ENCODE results near the gene MYH9.

Gene MYH9

DNA sequence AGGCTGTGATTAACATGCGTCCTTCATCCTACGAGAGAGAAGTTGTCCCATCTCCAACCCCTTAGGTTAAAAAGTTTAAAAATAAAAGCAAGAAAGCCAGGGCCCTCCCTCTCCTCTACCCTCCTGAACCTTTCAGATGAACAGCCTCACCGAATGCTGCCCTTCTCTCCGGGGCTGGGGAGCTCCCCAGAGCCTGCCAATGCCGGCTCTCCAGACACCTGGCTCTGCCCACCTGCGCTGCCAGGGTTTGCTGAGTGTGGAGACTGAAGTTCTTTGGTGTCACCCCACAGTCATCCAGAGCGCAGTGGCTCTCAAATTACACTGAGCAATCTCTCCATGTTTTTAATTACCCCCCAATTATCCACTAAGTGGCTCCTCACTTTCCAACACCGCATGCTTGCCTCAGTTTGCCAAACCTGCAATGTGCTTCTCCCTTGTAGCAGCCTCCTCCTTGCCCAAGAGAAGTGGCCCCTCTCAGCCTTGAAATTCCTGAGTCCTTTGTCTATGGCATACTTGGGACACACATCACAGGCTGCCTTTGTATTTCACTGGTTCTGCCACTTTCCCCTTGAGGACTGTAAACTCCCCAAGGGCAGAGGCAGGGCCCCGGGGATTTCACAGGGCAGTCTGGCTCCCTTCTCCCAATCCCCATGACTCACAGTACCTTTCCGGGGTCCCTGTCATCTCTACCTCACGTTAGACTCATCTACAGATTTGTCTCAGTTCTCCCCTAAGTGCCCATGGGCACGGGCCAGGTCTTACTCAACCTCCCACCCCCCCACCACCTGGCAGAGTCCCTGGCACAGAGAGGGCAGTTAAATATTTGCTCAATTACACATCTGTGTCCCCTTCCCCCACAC, 2.0 kb downstream of the MYH9 start:
- DNase-seq: peak; percentile 84

GRCh38 chr22:36384766-36385481, 2.8 kb downstream of the MYH9 start:
- no peak for DNase-seq

GRCh38 chr22:36383110-36383581, 4.6 kb downstream of the MYH9 start:
- peak; percentile 86 for DNase-seq

DNA sequence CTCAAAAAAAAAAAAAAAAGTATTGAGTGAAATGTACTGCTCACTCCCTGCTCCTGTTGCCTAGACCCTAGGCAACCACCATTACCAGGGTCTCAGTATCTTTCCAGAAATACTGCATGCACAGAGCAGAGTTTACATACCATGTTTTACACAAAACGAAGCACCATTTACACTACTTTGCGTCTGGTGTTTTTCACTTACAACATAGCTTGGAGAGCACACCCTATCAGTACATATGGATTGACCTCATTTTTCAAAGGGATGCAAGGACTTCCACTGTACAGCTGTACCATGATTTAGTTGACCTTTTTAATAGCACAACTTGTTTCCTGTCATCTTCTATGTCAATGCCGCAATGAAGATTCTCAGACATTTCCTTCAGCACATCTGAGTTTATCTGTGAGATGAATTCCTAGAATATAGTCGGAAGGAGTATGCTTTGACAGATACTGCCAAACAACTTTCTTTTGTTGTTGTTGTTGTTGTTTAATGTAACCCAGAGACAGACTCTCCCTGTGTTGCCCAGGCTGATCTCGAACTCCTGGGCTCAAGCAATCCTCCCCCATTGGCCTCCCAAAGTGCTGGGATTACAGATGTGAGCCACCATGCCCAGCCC, 6.1 kb downstream of the MYH9 start:
- DNase-seq: no peak

DNA sequence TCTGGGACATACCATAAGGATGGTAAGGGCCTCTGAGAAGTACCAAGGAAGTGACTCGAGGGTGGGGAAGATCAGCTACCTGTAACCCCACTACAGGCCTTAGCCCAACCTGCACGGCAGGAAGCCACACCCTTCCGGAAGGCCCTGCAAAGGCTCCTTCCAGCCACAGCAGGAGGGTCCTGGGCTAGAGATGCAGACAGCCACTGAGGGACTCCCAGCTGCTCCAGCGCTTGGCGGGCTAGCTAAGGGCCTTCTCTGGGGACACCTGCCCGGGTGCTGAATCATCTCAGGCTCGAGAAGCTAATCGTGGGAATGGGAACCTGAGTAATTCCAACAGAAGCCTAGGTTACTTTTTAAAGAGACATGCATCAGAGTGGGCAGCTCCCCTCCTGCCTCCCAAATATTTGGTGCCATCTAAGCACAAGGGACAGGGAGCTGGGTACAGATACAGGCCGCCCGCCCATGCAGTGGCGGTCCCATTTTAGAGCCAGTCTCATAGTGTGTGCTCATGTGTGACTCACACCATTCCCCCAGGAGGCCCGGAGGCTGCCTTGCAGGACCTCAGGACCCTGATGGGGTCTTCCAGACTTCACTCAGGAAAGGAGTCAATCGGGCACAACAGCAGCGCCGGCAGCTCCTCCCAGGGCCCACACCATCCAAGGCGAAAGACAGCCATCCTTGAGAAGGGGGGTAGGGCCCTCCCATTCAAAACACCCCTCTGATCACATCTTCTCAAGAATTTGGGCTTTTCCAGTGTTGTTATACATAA, 8.0 kb downstream of the MYH9 start:
- DNase-seq: no peak

GRCh38 chr22:36378869-36379217, 8.9 kb downstream of the MYH9 start:
- no peak for DNase-seq

GRCh38 chr22:36378080-36378868, 9.5 kb downstream of the MYH9 start:
- no peak for DNase-seq

DNA sequence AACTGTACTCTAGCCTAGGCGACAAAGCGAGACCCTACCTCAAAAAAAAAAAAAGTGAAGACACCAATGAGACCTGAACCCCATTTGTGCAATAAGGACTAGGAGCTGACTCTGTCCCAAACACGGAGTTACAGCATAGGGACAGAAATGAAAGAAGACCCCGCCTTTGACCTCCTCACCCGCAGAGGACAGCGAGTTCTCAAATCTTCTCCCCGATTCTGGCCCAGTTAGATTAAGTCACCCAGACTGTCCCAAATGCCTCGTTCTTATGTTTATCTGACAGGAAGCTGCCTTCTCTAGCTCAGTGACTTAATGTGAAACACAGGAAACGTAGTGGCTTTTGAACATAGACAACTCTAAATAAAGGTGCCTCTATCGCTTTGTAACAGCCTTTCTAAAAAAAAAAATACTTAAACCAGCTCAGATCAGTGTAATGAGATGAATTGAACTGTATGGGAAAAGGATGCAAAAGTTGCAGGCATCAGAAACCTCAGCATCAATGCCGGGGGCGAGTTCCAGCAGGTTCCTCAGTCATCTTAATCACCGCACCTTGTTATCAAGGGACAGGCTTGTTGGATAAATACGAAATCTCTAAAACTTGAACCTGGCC, 10.6 kb downstream of the MYH9 start:
- peak; percentile 84 for DNase-seq

GRCh38 chr22:36376265-36376664, 11.5 kb downstream of the MYH9 start:
- no peak for DNase-seq

DNA sequence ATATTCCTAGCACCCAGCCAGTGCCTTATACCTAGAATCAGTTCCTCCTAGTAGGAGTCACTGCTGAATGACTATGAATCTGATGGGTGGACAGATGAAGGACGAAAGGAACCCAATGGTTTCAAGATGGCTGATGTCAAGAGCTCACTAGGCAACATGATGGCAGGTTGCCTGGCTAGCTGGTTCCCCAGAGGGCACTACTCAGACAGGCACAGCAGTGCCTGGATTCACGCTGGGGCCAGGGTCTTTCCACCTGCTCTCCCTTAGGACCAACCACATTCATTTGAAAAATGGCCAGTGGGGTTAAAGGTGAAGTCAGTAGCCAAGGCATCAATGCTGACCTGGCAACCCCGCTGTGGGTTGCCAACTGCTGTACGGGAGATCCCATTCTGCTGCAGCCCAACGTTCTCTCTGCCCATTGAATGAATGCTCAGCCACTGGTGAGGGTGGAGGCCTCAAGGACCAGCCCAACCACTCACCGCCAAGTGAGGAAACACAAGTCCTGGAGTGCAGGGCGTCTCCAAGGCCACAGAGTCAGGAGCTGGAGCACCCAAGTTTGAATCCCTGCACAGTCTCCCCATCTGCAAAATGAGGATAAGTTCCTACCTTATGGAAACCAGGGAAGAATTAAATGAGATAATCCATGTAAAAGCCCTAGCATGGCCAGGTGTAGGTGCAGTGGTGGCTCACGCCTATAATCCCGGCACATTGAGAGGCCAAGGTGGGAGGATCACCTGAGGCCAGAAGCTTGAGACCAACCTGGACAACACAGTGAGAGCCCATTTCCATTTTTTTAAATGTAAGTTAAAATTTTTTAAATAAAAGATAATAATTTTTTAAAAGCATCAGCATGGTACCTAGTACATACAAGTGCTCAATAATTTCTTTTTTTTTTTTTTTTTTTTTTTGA, 12.4 kb downstream of the MYH9 start:
- DNase-seq: no peak

DNA sequence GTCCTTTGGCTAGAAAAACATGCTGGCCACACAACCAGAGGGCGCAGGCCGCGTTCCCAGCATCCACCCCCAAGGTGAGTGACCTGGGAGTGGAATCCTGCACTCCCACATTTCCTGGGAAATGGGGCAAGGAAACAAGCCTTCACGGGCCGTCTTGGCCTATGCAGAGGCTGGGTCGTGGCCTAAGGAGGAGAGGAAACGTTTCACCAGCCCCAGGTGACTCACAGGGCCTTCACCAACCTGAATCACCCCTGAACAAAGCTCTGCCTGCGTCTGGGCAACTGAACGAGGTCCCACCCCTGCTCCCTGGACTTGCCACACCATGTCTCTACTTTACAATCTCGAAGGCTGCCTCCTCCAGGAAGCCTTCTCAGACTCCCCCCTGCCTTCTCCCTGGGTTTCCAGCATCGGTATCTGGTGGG, 13.2 kb downstream of the MYH9 start:
- DNase-seq: no peak

DNA sequence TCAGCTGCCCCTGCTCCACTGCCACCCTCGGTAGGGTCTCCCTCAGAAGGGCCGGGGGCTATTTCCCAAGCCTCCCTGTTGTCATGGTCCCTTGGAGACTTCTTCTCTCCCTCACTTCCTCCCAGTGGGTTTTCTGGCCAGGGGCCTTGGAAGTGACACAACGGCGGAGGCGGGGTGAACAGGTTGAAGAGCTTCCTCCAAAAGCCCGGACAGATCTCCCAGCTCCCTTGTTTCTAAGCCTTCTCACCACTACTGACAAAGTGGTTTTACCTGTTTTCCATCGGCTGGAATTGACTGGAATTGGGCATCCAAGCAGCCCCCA, 14.5 kb downstream of the MYH9 start:
- DNase-seq: no peak

- no peak for DNase-seq
Observed at GRCh38 chr22:36371920-36372319, 15.8 kb downstream of the MYH9 start.

GRCh38 chr22:36369922-36370791, 17.6 kb downstream of the MYH9 start:
- DNase-seq: no peak

DNA sequence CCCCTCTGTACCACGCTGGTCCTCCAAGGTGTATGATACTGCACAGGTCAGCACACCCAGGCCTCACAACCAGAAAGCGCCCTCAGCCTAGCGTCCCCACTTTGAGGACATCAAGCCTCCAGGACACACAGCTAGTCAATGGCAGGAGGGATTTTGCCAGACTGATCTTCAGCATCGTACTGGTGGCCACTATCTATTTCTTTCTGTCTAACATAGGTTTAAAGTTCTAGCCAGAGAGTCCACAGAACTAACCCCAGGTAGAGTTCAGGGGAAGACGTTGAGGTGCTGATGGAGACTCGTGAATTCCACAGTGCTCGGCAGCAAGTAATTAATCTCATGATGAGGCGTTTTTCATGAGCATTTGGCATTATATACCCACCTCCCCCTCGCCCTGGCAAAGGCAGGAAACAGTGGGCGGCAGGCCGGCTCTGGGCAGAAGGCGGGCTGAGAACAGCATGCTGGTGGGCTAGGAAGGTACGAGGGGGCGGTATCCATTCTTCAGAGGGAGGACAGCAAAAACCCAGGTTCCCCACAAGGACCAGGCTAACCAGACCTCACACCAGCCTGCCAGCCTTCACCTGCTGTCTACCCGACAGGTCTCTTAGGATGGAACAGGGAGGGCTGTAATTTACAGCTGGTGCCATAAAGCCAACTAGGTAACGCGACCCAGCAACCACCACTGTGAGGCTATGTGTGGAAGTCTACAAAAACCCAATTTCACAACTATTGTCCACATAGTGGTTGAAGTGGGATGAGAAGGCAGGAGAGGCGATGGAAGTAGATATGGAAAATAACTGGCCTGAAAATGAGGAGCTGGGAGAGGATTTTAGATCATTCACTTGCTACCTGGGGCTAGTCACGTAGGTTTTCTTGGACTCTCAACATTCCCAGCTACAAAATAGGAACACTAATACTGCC, 18.5 kb downstream of the MYH9 start:
- no peak for DNase-seq

DNA sequence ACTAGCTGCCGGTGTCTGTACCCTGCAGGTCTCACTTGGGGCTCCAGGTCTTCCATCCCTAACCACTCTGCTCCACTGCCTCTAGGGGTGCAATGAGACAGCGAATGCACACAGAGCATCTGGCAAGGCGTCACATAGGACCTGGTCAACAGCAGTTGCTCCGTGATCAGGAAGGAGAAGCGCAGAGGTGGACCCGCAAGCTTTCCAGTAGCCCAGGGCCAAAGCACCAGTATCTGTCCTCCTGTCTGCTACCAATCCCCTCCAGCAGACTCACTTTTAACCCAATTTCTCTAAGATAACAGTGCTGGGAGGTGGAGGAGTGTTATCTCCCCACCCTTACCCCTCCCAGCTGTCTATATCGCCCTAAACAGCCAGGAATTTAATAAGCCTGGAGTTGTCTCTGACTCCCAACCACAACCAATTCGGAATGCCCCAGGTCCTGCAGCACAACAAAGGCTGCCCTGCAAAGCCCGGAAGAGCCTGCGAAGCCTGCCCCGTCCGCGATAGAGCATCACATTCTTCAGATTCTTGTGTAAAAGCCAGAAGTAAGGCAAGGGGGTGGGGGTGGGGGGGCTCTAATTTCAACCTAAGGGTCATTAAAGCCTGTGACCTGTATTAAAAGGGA, 19.3 kb downstream of the MYH9 start:
- DNase-seq: no peak

DNA sequence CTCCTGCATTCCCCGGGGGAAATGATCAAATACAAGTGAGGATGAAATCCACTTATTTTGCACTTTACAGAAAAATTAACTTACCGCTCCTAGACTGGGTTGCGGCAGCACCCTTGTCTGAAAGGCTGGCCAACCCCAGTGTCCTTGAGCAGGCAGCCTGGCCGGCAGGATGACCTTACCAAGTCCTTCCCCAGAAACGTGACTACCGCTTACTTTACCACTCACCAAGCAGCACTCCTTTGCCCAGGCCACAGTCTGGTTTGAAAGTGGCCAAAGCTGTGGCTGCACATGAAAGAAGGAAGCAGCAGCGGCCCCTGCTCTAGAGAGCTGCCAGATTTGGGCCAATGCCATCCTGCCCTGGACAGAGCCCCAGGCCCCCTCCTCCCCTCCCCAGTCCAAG, 20.3 kb downstream of the MYH9 start:
- DNase-seq: no peak

DNA sequence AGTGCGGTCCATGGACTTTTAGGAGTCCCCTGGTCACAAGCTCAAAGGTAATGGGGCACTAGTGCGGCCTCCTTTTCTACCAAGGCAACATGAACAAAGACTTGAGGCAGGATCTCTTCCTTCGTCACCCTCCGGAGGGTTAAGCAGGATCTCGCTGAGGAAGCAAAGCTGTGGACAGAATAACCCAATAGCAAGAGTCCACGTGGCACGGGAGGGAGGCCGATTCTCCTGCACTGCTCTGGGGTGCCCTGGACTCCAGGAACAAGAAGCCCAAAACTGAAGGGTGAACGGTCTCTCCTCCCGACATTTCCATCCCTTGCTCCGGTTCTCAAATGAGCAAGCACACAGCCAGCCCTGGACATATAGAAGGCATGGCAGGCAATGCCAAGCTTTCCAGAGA, 20.7 kb downstream of the MYH9 start:
- no peak for DNase-seq

Measured in activated CD4-positive, alpha-beta T cell treated with anti-CD3 and anti-CD28 coated beads, Interleukin-2, amount 50 U/mL, for 16 hours (primary cell).